HUES6 (cell line): ENCODE results near the gene PSME4.
"Not testable (repeated sequence)": the region's sequence is repeated elsewhere in the genome, so short reads cannot be mapped to it uniquely, and the experiment has no call there.

Experiments used
- H3K27ac ChIP-seq: 2 replicates; pipeline ENCODE4 v1.7.0; 2013; ENCODE audit warnings: low read depth, mild to moderate bottlenecking, low read length, inconsistent platforms
- H3K27me3 ChIP-seq: 2 replicates; pipeline ENCODE4 v1.6.1; 2013; ENCODE audit warnings: low read length; ENCODE audit not compliant: control insufficient read depth, insufficient read depth
- H3K36me3 ChIP-seq: 2 replicates; pipeline ENCODE4 v1.6.1; 2013; ENCODE audit warnings: low read length; ENCODE audit not compliant: control insufficient read depth, insufficient read depth
- H3K4me1 ChIP-seq: 2 replicates; pipeline ENCODE4 v1.6.1; 2013; ENCODE audit warnings: low read length; ENCODE audit not compliant: control insufficient read depth, insufficient read depth
- H3K4me3 ChIP-seq: 2 replicates; pipeline ENCODE4 v1.5.1; 2013; ENCODE audit warnings: low read depth, low read length
- H3K9ac ChIP-seq: one replicate; pipeline ENCODE4 v1.6.1; 2013; ENCODE audit warnings: mild to moderate bottlenecking, low read length
- H3K9me3 ChIP-seq: 2 replicates; pipeline ENCODE4 v1.6.1; 2013; ENCODE audit warnings: low read depth, low read length; ENCODE audit not compliant: control insufficient read depth, insufficient read depth

The PSME4 gene

DNA sequence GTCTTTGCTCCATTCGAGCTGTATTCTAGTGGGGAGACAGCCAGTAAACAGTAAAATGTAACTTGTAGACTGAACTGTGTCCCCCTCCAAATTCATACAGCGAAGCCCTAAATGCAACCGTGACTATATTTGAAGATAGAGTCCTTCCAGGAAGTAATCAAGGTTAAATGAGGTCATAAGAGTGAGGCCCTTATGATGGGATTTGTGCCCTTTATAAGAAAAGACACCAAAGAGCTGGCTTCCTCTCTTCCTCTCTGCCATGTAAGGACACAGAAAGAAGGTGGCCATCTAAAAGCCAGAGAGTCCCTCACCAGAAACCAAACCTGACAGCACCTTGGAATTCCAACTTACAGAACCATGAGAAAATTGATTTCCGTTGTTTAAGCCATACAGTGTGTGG is 142.5 kb downstream of the PSME4 start:
- Histone ChIP-seq H3K27ac (no peak overlapping the region), H3K4me3 (no peak overlapping the region), H3K27me3 (no peaks in the 10 kb centered on the region), H3K9ac (no peak overlapping the region), H3K4me1 (peaks cover 18% of the 10 kb centered on the region), H3K9me3 (no peaks in the 10 kb centered on the region), H3K36me3 (no peaks in the 10 kb centered on the region)

DNA sequence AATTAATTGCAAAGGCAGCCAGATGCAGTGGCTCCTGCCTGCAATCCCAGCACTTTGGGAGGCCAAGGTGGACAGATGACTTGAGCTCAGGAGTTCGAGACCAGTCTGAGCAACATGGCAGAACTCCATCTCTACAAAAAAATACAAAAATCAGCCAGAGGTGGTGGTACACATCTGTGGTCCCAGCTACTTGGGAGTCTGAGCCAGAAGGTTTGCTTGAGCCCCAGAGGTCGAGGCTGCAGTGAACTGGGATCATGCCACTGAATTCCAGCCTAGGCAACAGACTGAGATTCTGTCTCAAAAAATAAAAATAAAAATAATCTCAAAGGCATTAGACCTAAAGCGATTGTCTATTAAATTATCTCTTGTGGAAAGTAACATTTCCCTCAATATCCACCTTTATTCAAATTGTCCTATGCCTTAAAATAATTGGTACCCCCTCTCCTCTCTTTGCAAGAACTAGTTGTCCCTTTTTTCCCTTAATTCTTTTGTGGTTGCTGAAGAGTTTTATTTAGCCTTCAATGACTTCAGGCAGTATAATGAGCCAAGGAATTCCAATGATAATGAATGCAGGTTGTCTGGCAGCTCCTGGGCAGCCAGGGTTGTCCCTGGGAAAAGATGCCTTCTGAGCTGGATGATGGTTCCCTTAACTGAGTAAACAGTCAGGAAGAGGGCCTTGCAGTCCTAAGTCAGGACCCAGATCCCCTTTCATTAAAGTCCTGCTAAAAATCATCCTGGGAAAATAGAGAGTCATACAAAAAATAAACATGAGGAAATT is 143.2 kb downstream of the PSME4 start:
- Histone ChIP-seq H3K27me3 (no peaks in the 10 kb centered on the region), H3K9me3 (no peaks in the 10 kb centered on the region), H3K9ac (no peak overlapping the region), H3K27ac (no peak overlapping the region), H3K4me1 (peaks cover 18% of the 10 kb centered on the region), H3K4me3 (no peak overlapping the region), H3K36me3 (no peaks in the 10 kb centered on the region)

DNA sequence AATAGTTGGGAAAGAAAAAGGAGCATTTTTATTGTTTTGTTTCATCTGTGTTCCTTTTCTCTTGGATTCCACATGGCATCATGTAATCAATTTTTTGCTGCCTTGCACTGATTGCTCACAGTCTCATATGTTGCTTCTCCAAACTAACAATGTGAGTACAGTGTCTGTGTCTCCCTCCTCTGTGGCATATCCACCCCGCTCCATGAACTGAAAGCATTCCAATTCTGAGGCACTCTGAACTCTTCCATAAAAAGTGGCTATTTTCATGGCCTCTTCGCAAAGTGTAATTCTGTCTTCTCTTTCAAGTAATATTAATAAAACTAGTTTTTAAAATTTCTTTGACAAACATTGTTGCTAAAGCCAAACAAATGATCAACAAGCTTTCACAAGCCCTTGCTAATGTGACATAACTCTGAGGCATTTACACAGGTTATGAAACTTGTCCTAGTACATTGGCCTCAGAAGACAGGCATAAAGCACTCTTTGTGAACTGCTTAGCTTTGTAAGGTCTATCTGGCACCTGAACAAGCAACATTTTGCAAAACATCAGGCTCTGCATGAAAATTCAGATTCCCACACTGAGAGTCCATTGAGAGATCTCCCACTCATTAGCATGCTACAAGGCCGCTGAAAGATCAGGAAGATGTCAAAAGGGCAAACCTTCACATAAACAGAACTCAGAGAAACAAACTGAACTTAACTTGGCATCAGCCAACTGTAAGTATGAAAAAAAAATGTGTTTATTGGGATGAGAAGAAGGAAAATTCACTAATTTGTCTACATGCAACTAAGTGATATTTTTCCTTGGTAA is 144.0 kb downstream of the PSME4 start:
- Histone ChIP-seq H3K36me3 (no peaks in the 10 kb centered on the region), H3K27me3 (no peaks in the 10 kb centered on the region), H3K4me3 (no peak overlapping the region), H3K9me3 (no peaks in the 10 kb centered on the region), H3K27ac (no peak overlapping the region; the same call in 1 of the 2 replicates), H3K9ac (no peak overlapping the region), H3K4me1 (peaks cover 18% of the 10 kb centered on the region)

DNA sequence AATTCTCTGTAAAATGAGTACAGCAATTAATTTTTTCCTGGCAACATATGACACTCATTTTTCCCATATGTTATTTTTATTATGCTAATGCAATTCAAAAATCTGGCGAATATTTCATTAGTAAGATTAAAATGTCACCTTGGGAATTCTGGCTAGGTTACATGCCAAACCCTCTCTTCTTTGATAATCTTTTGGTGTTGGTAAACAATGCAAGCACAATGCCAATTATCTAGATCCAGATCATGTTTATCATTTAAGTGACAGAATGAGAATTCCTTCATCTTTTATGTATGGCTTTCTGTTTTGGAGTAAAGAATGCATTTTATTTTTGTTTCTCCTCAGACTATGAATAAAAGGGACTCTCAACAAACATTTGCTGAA is 144.8 kb downstream of the PSME4 start:
- Histone ChIP-seq H3K9me3 (no peaks in the 10 kb centered on the region), H3K27me3 (no peaks in the 10 kb centered on the region), H3K9ac (no peak overlapping the region), H3K4me1 (peaks cover 18% of the 10 kb centered on the region), H3K27ac (no peak overlapping the region), H3K4me3 (no peak overlapping the region), H3K36me3 (no peaks in the 10 kb centered on the region)

DNA sequence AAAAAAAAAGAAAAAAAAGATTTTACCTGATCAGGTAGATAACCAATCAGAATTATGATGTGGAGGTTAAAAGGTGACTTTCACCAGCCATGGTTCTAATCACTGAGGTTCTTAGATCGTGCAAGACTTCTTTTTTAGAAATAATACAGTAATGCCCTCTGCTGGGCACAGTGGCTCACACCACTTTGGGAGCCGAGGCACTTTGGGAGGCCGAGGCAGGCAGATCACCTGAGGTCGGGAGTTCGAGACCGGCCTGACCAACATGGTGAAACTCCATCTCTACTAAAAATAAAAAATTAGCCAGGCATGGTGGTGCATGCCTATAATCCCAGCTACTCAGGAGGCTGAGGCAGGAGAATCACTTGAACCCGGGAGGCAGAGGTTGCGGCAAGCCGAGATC is 147.2 kb downstream of the PSME4 start:
- H3K36me3 ChIP-seq = peaks cover 10% of the 10 kb centered on the region
- H3K9ac ChIP-seq, H3K27ac ChIP-seq, H3K9me3 ChIP-seq, H3K4me3 ChIP-seq, H3K27me3 ChIP-seq: not testable (repeated sequence)
- H3K4me1 ChIP-seq = peaks cover 25% of the 10 kb centered on the region

DNA sequence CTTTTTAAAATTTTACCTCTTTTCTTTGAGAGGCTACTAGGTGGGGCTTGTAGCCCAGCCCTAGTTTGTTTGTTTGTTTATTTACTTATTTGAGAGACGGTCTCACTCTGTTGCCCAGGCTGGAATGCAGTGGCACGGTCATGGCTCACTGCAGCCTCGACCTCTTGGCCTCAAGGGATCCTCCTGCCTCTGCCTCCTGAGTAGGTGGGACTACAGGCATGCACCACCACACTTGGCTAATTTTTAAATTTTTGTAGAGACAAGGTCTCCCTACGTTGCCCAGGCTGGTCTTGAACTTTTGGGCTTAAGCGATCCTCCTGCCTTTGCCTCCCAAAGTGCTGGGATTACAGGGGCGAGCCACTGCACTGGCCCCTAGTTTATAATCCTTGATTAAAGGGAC is 149.0 kb downstream of the PSME4 start:
- H3K4me1 ChIP-seq = peaks cover 14% of the 10 kb centered on the region
- no peak overlapping the region for H3K27ac ChIP-seq
- H3K9me3 ChIP-seq = no peaks in the 10 kb centered on the region
- no peak overlapping the region for H3K9ac ChIP-seq
- H3K27me3 ChIP-seq = no peaks in the 10 kb centered on the region
- peaks cover 16% of the 10 kb centered on the region for H3K36me3 ChIP-seq
- H3K4me3 ChIP-seq = no peak overlapping the region

DNA sequence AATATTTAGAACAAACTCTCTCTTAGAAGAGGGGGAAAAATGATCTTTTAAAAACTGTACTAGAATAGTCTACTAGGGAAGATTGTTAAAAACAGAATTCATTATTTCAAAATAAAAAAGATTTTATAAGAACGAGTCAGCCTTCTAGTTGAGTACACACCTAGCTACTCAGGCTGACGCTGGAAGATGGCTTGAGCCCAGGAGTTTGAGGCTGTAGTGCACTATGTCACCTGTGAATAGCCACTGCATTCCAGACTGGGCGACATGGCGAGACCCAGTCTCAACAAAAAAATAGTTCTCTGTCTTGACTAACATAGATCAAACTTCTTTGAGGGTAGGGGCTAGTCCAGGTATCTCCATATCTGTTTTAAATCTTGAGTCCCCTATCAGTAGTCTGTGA is 150.1 kb downstream of the PSME4 start:
- H3K27me3 ChIP-seq = no peaks in the 10 kb centered on the region
- peaks cover 6% of the 10 kb centered on the region; the same call in 1 of the 2 replicates for H3K4me1 ChIP-seq
- H3K36me3 ChIP-seq = peaks cover 21% of the 10 kb centered on the region
- H3K9ac ChIP-seq = no peak overlapping the region
- H3K27ac ChIP-seq = no peak overlapping the region
- H3K4me3 ChIP-seq = no peak overlapping the region
- H3K9me3 ChIP-seq = no peaks in the 10 kb centered on the region

DNA sequence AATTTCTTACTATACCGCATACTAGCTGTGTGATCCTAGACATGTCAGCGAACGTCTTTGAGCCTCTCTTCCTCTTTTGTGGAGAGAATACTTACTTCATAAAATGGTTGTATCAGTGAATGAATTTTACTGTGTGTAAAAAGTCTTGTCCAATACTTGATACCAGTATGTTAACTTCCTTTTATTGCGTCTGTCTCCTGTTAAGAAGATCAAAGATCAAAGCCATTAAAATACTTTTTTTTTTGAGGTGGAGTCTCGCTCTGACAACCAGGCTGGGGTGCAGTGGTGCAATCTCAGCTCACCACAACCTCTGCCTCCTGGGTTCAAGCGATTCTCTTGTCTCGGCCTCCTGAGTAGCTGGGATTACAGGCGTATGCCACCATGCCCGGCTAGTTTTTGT is 150.7 kb downstream of the PSME4 start:
- Histone ChIP-seq H3K27me3 (no peaks in the 10 kb centered on the region), H3K4me1 (peaks cover 6% of the 10 kb centered on the region; the same call in 1 of the 2 replicates), H3K9ac (no peak overlapping the region), H3K4me3 (no peak overlapping the region), H3K36me3 (peaks cover 27% of the 10 kb centered on the region), H3K9me3 (no peaks in the 10 kb centered on the region), H3K27ac (no peak overlapping the region)

DNA sequence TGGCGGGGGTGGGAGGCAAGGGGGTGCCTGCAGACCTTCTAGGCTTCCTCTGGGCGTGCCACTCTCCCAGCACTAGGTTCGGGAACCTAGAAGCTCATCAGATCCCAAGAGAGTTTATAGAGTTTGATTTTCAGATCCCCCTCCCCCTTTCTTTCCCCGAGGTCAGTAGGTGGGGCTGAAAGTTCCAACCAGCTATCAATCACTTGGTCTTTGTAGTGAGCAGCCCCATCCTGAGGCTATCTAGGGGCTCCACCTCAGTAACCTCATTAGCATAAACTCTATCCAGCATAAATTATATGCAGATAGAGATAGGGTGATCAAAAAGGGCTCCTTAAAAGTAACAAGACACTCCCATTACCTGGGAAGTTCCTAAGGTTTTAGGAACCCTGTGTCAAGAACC is 151.2 kb downstream of the PSME4 start:
- Histone ChIP-seq H3K36me3 (peaks cover 29% of the 10 kb centered on the region), H3K4me1 (peaks cover 6% of the 10 kb centered on the region; the same call in 1 of the 2 replicates), H3K9me3 (no peaks in the 10 kb centered on the region), H3K4me3 (no peak overlapping the region), H3K27me3 (no peaks in the 10 kb centered on the region), H3K9ac (no peak overlapping the region), H3K27ac (no peak overlapping the region)

DNA sequence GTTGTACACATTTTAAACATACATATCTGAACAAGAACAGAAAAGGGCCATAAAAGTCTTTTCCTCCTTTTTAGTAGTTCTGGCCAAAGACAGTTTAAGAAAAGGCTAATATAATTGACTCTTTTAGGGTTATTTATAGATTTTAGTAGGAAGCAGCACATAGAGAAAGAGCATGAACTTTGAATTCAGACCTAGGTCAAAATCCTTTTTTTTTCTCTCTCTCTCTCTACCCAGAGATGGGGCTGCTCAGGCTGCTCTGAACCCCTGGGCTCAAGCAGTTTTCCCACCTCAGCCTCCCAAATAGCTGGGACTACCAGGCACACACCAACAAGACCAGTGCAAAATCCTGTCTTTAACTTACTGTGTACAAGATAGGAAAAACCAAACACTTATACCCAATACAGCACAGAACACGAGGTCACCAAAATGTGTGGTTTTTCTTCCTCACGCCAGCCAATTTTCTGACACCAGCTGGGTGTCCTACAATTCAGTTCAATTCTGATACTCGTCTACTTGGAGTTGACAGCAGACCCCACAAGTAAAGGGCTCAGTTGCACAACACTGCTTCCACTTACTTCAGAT is 151.8 kb downstream of the PSME4 start:
- peaks cover 34% of the 10 kb centered on the region for H3K36me3 ChIP-seq

More for the DNA sequence above, 151.8 kb downstream of the PSME4 start:
- H3K27me3 ChIP-seq = no peaks in the 10 kb centered on the region
- H3K9ac ChIP-seq = no peak overlapping the region
- H3K4me1 ChIP-seq = peaks cover 6% of the 10 kb centered on the region; the same call in 1 of the 2 replicates
- H3K4me3 ChIP-seq = no peak overlapping the region
- H3K9me3 ChIP-seq = no peaks in the 10 kb centered on the region
- no peak overlapping the region for H3K27ac ChIP-seq
